ENCODE results near the gene SRP14. TPM values are rescaled to one million over a fixed set of nuclear protein-coding genes. Genes with fewer than 3 reads are reported as not detected.

Gene SRP14
- total RNA-seq, 4 donors from 2014 or later = 142 to 485 (median 230) TPM

DNA sequence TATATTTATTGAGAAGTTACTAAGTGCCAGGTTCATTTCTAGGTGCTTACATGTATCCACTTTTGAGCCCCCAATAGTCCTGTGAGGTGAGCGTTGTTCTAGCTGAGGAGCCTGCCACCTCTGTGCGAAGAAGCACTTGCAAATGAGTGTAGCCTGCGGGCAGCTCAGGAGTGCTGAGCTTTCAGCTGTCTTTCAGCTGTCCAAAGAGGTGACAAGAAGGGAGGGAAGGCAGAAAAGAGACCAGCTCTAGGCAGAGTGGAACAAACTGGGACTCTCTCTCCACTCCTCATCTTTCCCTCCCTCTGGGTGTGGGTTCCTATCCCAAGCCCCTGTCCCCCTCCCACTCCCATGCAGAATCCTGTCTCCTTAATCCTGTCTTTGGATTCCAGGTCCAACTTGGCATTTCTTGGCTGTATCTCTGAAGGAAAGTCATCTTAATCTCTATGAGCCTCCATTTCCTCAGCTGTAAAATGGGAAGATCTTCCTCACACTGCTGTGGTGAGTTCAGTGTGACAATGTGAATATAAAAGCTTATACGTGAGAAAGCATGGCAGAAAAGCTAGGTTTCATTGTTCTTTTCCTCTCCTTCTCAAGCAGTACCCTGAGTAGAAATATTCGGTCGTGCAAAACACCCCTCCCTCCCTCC lies 6.7 kb upstream of the SRP14 start:
- TF ChIP-seq, protein P1, sequence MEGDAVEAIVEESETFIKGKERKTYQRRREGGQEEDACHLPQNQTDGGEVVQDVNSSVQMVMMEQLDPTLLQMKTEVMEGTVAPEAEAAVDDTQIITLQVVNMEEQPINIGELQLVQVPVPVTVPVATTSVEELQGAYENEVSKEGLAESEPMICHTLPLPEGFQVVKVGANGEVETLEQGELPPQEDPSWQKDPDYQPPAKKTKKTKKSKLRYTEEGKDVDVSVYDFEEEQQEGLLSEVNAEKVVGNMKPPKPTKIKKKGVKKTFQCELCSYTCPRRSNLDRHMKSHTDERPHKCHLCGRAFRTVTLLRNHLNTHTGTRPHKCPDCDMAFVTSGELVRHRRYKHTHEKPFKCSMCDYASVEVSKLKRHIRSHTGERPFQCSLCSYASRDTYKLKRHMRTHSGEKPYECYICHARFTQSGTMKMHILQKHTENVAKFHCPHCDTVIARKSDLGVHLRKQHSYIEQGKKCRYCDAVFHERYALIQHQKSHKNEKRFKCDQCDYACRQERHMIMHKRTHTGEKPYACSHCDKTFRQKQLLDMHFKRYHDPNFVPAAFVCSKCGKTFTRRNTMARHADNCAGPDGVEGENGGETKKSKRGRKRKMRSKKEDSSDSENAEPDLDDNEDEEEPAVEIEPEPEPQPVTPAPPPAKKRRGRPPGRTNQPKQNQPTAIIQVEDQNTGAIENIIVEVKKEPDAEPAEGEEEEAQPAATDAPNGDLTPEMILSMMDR (IDR thresholded peaks at IDR 0.05) = no peak
- TF ChIP-seq POLR2A (IDR thresholded peaks at IDR 0.05) = no peak
- no peak for DNase-seq
- H3K36me3 ChIP-seq = no peaks in the 10 kb centered on the region
- H3K9me3 ChIP-seq = no peaks in the 10 kb centered on the region
- peak overlapping the region; percentile 55 to 71 for H3K27ac ChIP-seq
- no peak overlapping the region for H3K4me3 ChIP-seq
- no peaks in the 10 kb centered on the region for H3K27me3 ChIP-seq
- H3K4me1 ChIP-seq = peaks cover 6 to 11% of the 10 kb centered on the region in 2 donors
- intact Hi-C loops (cut with DNase I; ENCODE audit: low total_unique reads) = loop anchor here (2.0 kb wide), 1 partner anchor 63 kb away; the partner anchor contains the start of gene BMF

DNA sequence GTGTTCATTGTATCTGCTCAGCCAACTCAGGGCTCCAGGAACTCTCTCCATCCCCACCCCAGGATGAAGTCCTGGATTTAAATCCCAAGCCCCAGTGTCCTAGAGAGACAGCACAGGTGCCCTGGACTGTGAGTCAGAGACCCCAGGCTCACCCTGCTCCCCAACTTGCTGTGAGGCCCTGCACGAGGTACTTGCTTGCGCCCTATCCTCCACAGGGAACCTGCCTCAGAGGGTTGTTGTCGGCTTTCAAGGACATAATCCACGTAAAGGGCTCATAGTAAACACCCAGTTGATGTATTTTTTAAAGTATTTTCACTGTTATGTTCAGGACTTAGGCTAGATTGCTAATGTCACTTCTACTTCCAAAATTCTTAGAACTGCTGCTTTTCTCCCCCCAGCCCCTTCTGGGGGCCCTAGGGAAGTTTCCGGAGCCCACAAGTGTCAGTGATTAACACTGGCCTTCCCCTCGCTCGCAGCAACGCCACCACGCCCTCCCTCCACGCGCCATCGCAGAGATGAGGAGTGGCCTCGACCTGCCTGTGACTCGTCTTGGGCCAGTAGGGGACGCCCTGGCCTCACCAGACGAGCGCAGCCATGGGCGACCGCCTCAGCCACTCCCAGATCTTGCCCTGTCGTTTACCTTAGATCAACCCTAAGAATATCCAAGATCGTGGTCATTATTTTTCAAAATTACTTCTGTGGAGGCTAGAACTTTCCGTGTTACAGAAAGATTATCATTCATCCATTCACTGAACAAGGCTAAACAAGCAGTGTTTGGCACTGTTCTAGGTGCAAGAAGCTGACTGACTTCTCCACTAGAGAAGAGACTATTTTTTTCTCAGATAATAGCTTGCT lies 6.0 kb upstream of the SRP14 start:
- H3K9me3 ChIP-seq = no peaks in the 10 kb centered on the region
- no peaks in the 10 kb centered on the region for H3K27me3 ChIP-seq
- H3K4me1 ChIP-seq = peaks cover 6 to 11% of the 10 kb centered on the region in 2 donors
- intact Hi-C loops (cut with DNase I; ENCODE audit: low total_unique reads) = loop anchor here (2.0 kb wide), 1 partner anchor 64 kb away; the partner anchor contains the start of gene BMF
- H3K27ac ChIP-seq = peak overlapping the region; percentile 55 to 71
- no peaks in the 10 kb centered on the region for H3K36me3 ChIP-seq
- H3K4me3 ChIP-seq = no peak overlapping the region
- TF ChIP-seq POLR2A (IDR thresholded peaks at IDR 0.05) = no peak
- TF ChIP-seq, protein P1 (IDR thresholded peaks at IDR 0.05) = peak; percentile 94 to 97 (median 97)
- DNase-seq = peak; percentile 87 to 88

DNA sequence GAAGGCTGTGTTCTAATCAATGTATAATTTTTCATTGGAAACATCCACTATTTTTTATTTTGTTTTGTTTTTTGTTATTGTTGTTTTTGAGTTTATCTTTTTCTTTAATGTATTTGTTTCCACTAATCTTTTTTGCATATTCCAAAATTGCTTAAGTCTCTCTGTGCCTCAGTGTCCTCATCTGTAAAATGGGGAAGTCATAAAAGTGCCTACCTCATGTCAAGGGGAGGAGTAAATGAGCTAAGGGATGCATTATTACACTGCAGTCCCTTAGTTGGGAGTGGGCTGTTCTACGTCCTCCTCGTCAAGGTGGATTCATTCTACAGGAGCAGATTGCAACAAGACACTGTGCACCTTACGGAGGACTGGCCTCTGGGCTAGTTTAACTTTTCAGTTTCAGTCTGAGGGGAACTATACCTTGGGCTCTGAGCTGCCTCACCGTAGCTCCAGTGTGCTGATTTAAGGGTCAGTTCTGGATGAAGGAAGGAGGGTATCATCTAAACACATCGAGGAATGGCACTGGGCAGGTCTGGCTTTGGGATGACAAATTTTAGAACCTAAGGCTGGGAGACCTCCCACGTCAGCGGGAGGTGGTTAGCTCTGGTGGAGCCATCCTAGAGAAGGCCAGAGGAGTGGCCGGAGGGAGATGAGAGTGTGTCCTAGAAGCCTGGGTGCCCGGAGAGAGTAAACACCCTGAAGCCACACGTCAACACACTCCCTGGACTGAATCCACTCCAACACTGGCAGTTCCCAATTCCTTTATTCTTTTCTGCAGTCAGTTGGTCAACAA lies 5.1 kb upstream of the SRP14 start:
- no peaks in the 10 kb centered on the region for H3K36me3 ChIP-seq
- H3K4me1 ChIP-seq = peaks cover 6 to 11% of the 10 kb centered on the region in 2 donors
- no peak overlapping the region for H3K4me3 ChIP-seq
- H3K27ac ChIP-seq = peak overlapping the region; percentile 55 to 71
- TF ChIP-seq, protein P1 (IDR thresholded peaks at IDR 0.05) = no peak
- no peak for TF ChIP-seq POLR2A (IDR thresholded peaks at IDR 0.05)
- intact Hi-C loops (cut with DNase I; ENCODE audit: low total_unique reads) = loop anchor here (2.0 kb wide), 1 partner anchor 65 kb away; the partner anchor contains the start of gene BMF
- no peaks in the 10 kb centered on the region for H3K27me3 ChIP-seq
- H3K9me3 ChIP-seq = no peaks in the 10 kb centered on the region
- no peak for DNase-seq

DNA sequence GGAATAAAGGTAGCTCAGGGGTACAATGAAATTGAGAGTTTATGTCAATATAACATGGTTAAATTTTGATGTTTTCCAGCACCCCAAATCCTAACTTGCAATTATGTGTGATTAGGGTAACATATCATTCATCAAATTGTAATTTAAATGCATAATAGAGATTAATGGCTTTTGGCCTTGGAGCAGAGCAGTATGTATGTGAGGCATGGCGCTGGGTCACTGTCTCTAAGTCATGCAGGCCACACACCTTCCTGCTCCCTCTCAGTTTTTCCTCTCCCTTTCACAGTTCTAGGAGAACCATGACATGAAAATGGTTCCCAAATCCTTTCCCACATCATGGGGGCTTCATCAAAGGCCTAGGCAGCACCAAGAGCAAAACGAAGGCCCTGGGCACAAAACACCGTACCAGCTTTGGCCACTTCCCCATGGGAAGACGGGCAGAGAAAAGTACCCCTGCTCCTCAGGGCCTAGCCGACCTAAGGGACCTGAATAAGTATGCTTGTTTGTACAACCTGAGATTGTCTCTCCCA lies 3.9 kb upstream of the SRP14 start:
- Histone ChIP-seq H3K36me3 (no peaks in the 10 kb centered on the region), H3K4me3 (no peak overlapping the region), H3K27ac (no peak overlapping the region), H3K9me3 (no peaks in the 10 kb centered on the region), H3K27me3 (no peaks in the 10 kb centered on the region), H3K4me1 (peaks cover 4 to 13% of the 10 kb centered on the region in 2 donors)
- TF ChIP-seq, protein P1 (IDR thresholded peaks at IDR 0.05) = no peak
- no peak for DNase-seq
- intact Hi-C loops (cut with DNase I; ENCODE audit: low total_unique reads) = no loop called here
